Measurements from ENCODE around the gene UVSSA. TPM values are rescaled to one million over a fixed set of nuclear protein-coding genes. Genes with fewer than 3 reads are reported as not detected.

Gene UVSSA
- total and polyA plus RNA-seq, 2 experiments from 2014 or later: 2.9 to 4.1 TPM

DNA sequence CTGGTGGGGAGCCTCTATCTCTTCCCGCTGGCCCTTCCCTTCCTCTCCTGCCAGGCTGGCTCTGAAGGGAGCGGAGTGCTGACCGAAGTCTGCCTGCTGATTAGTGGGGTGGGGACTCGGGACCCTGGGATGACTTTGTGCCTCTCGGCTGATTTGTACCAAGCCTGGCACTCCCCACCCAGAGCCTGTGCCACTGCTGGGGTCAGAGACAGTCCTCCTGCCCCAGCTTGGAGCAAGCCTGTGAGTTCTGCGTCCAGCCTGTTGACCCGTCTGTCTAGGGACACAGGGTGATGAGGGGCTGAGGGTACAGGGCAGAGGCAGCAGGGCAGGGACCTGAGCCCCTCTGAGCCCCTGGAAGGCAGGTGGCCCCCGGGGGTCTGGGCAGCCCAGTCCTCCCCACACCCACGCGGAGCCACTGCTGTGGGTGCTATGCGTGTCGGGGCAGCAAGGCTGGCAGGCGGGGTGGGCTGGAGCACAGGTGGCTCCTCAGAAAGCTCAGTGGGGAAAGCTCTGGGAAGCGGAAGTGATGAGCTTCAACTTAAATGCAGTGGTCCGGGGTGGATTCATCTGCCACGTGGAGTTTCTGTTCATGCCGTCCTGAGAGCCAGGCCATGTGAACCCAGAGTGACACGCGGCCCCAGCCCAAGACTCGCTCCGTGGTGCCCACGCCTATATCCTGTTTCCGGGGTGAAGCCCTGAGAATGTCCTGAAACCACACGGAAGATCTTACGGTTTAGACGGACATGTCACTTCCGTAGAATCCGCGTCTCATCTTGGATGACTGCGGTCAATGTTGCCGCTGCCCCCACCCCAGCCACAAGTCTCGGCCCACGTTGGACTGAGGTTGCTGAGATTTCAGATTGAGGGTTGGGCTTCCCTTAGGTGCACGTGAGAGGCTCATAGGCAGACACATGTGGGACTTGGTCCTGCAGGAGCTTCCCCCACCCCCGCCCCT, 21.1 kb upstream of the UVSSA start:
- peaks cover 57% of the 10 kb centered on the region for H3F3A ChIP-seq (ENCODE audit: insufficient read depth)
- TF ChIP-seq EZH2phosphoT487 (IDR thresholded peaks at IDR 0.05; ENCODE audit: insufficient read depth, low read depth) (no peak), EZH2 (IDR thresholded peaks at IDR 0.05; ENCODE audit: insufficient read depth, poor library complexity, severe bottlenecking) (no peak)
- in situ Hi-C loops (cut with MboI): no loop called here
- no peak overlapping the region for H3K27ac ChIP-seq
- peaks cover 34% of the 10 kb centered on the region for H3K79me2 ChIP-seq (ENCODE audit: insufficient read depth)
- no peak overlapping the region for H3K4me2 ChIP-seq (ENCODE audit: unreplicated experiment)
- no peaks in the 10 kb centered on the region for H3K27me3 ChIP-seq (replicated peaks; ENCODE audit: insufficient read depth)
- no peak overlapping the region for H2AFZ ChIP-seq
- no peak for DNase-seq
- no peaks in the 10 kb centered on the region for H3K4me1 ChIP-seq (ENCODE audit: insufficient read depth)
- peaks cover 26% of the 10 kb centered on the region for H3K36me3 ChIP-seq (ENCODE audit: low read depth)
- H3K9me3 ChIP-seq (ENCODE audit: low read depth): no peaks in the 10 kb centered on the region
- no peak overlapping the region for H3K4me3 ChIP-seq
- H3K9ac ChIP-seq: no peak overlapping the region
- H4K20me1 ChIP-seq (ENCODE audit: insufficient read depth): no peaks in the 10 kb centered on the region
- H3K9me2 ChIP-seq (ENCODE audit: insufficient read depth): no peaks in the 10 kb centered on the region
- 93% methylated on average over 35 of the region's 35 CpGs for WGBS, 2 experiments (ENCODE audit: low coverage in 1 of 2, low lambda C conversion rate in 2 of 2, missing lambda C conversion rate in 2 of 2)

DNA sequence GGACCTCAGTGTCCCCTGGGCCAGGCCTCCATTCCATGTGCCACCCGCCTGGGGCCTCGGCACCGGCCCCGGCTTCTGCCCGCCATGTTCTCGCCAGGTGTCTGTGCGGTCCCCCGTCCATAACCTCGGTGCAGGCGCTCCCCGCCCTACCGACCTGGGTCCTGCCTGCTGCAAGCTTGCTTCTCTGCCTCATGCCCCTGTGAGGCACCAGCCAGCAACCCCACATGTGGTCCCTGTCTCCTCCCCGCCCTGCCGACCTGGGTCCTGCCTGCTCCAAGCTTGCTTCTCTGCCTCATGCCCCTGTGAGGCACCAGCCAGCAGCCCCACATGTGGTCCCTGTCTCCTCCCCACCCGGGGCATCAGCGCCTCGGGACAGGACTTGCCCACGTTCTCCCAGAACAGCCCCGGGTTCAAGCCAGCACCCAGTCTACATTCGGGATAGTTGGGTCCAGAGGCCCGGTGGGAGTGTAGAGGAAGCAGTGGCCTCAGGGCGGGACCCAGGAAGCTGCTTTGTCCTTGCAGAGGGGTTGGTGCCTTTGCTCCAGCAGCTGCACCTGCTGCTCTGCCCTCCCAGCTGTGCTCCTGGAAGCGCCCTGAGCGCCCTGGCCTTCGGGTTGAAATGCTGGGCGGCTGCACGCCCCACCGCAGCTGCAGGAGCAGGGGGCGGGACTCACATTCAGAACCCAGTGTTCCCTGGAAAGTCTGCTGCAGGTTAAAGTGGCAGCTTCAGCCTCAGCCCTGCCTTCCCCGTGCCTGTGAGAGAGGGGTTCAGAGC, 20.1 kb upstream of the UVSSA start:
- Histone ChIP-seq H3K9me2 (ENCODE audit: insufficient read depth) (no peaks in the 10 kb centered on the region), H2AFZ (no peak overlapping the region), H3K9me3 (ENCODE audit: low read depth) (no peaks in the 10 kb centered on the region), H3K79me2 (ENCODE audit: insufficient read depth) (peaks cover 34% of the 10 kb centered on the region), H3K4me3 (no peak overlapping the region), H3K36me3 (ENCODE audit: low read depth) (peaks cover 26% of the 10 kb centered on the region), H3K27ac (no peak overlapping the region), H4K20me1 (ENCODE audit: insufficient read depth) (no peaks in the 10 kb centered on the region), H3K9ac (no peak overlapping the region), H3K4me1 (ENCODE audit: insufficient read depth) (no peaks in the 10 kb centered on the region), H3K4me2 (ENCODE audit: unreplicated experiment) (no peak overlapping the region), H3K27me3 (replicated peaks; ENCODE audit: insufficient read depth) (no peaks in the 10 kb centered on the region), H3F3A (ENCODE audit: insufficient read depth) (peaks cover 57% of the 10 kb centered on the region)
- TF ChIP-seq EZH2phosphoT487 (IDR thresholded peaks at IDR 0.05; ENCODE audit: insufficient read depth, low read depth): no peak
- no peak for TF ChIP-seq EZH2 (IDR thresholded peaks at IDR 0.05; ENCODE audit: insufficient read depth, poor library complexity, severe bottlenecking)
- 90 to 93% methylated on average over 27 to 30 of the region's 30 CpGs for WGBS, 2 experiments (ENCODE audit: low coverage in 1 of 2, low lambda C conversion rate in 2 of 2, missing lambda C conversion rate in 2 of 2)
- DNase-seq: no peak
- in situ Hi-C loops (cut with MboI): no loop called here

GRCh38 chr4:1327526-1328266, 19.3 kb upstream of the UVSSA start:
- Histone ChIP-seq H3K79me2 (ENCODE audit: insufficient read depth) (peaks cover 34% of the 10 kb centered on the region), H3K4me3 (no peak overlapping the region), H3K9ac (no peak overlapping the region), H3K9me3 (ENCODE audit: low read depth) (no peaks in the 10 kb centered on the region), H3K4me1 (ENCODE audit: insufficient read depth) (no peaks in the 10 kb centered on the region), H3K9me2 (ENCODE audit: insufficient read depth) (no peaks in the 10 kb centered on the region), H3K27ac (no peak overlapping the region), H3F3A (ENCODE audit: insufficient read depth) (peaks cover 51% of the 10 kb centered on the region), H4K20me1 (ENCODE audit: insufficient read depth) (no peaks in the 10 kb centered on the region), H2AFZ (no peak overlapping the region), H3K4me2 (ENCODE audit: unreplicated experiment) (no peak overlapping the region), H3K36me3 (ENCODE audit: low read depth) (peaks cover 26% of the 10 kb centered on the region), H3K27me3 (replicated peaks; ENCODE audit: insufficient read depth) (no peaks in the 10 kb centered on the region)
- in situ Hi-C loops (cut with MboI): no loop called here
- 92 to 93% methylated on average over 31 to 33 of the region's 33 CpGs for WGBS, 2 experiments (ENCODE audit: low coverage in 1 of 2, low lambda C conversion rate in 2 of 2, missing lambda C conversion rate in 2 of 2)
- DNase-seq: no peak
- no peak for TF ChIP-seq EZH2 (IDR thresholded peaks at IDR 0.05; ENCODE audit: insufficient read depth, poor library complexity, severe bottlenecking)
- TF ChIP-seq EZH2phosphoT487 (IDR thresholded peaks at IDR 0.05; ENCODE audit: insufficient read depth, low read depth): no peak
